HG03342 (cell line): ENCODE measurements around the gene CTNNAL1.
"Not testable (repeated sequence)": the region's sequence is repeated elsewhere in the genome, so short reads cannot be mapped to it uniquely, and the experiment has no call there.

ENCODE experiments used
- ATAC-seq: cut with Tn5 transposase; IDR thresholded peaks from one replicate; pipeline ENCODE4 v1.9.1; 2021; ENCODE audit warnings: mild to moderate bottlenecking, moderate library complexity; ENCODE audit not compliant: unreplicated experiment

CTNNAL1 gene, protein sequence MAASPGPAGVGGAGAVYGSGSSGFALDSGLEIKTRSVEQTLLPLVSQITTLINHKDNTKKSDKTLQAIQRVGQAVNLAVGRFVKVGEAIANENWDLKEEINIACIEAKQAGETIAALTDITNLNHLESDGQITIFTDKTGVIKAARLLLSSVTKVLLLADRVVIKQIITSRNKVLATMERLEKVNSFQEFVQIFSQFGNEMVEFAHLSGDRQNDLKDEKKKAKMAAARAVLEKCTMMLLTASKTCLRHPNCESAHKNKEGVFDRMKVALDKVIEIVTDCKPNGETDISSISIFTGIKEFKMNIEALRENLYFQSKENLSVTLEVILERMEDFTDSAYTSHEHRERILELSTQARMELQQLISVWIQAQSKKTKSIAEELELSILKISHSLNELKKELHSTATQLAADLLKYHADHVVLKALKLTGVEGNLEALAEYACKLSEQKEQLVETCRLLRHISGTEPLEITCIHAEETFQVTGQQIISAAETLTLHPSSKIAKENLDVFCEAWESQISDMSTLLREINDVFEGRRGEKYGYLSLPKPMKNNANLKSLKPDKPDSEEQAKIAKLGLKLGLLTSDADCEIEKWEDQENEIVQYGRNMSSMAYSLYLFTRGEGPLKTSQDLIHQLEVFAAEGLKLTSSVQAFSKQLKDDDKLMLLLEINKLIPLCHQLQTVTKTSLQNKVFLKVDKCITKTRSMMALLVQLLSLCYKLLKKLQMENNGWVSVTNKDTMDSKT

DNA sequence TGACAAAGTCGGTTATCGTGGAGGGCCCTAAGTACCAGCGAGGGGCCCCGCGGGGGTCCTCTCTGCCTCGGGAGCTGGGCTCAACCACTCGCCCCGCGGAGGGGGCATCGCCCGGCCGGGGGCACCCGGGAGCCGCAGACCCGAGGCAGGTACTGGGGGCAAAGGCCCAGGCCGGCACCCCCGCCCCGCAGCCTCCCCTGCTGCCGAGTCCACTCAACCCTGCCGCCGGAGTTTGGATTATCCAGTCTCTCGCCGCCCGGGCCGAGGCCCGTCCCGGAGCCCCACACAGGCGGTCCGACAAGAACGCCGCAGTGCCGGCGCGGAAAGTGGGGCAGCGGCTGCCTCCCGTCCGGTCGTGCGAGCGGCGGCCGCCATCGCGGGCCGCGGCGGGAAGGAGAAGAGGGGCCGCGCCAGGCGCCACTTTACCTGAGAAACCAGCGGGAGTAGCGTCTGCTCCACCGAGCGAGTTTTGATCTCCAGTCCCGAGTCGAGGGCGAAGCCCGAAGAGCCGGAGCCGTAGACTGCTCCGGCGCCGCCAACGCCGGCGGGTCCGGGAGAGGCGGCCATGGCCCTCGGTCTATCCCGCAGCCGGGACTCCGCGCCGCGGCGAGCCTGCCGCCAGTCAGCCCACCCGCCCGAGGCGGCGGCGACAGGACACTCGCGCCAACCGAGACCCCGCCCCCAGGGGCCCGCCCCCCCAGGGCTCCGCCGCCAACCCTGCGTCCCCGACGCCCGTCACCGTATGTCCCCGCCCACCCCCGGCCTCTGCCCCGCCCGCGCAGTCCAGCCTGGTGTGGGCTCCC lies at the start of gene CTNNAL1:
TSS of gene CTNNAL1 (minus strand) at position 624 of the 803 bp plus-strand sequence. CDS start at position 567, 57 bp downstream.
- ATAC-seq = peak; percentile 64

DNA sequence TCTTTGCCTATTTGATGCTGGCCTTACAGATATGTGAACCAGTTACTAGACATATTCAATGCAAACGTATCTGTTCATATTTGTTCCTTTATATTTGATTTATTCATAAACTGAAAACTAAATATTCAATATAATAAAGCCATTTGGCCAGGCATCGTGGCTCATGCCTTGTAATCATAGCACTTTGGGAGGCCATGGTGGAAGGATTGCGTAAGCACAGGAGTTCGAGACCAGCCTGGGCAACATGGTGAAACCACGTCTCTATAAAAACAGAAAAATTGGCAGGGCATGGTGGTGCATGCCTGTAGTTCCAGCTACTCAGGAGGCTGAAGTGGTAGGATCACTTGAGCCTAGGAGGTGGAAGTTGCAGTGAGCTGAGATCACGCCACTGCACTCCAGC lies 49.2 kb upstream of the CTNNAL1 start:
- no peak for ATAC-seq

- ATAC-seq = no peak
Observed at GRCh38 chr9:109060191-109060590, 46.9 kb upstream of the CTNNAL1 start.

GRCh38 chr9:109053121-109053520 lies 39.8 kb upstream of the CTNNAL1 start:
- ATAC-seq = not testable (repeated sequence)

DNA sequence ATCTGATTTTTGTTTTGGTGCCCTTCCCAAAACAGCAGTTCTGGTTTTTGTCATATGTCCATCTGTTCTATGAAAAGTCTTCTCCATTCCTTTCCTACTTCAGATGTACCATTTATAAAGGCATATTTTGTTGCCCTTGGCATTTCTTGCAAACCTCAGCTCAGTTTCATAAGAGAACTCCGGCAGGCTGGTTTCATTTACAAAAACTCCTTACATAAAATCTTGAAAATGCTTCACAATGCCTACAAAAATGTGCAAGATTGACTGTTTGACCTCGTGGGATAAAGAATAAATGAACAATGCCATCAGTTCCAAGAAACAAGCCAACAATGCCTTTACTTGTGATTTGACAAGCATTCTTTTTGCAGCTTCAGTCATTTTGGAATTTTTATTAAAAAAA lies 39.1 kb upstream of the CTNNAL1 start:
- no peak for ATAC-seq

DNA sequence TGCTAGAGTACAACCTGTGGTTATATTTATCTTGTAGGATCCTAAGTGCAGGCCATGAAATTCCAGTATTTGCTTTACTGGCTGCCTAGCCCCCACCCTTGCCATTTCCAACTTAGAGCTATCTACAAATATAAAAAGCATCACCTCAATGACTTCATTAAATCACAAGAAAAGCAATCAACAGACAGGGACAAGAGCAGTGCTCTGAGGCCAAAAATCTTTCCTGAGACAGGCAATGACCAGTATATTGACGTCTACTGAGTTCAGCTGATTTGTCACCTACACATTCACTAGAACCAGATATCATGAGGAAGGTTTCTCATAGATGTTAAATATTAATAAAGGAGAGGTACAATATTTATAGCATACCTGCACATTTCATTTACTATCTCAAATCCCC lies 38.4 kb upstream of the CTNNAL1 start:
- ATAC-seq = no peak

GRCh38 chr9:109050444-109050843 lies 37.1 kb upstream of the CTNNAL1 start:
- ATAC-seq = no peak

DNA sequence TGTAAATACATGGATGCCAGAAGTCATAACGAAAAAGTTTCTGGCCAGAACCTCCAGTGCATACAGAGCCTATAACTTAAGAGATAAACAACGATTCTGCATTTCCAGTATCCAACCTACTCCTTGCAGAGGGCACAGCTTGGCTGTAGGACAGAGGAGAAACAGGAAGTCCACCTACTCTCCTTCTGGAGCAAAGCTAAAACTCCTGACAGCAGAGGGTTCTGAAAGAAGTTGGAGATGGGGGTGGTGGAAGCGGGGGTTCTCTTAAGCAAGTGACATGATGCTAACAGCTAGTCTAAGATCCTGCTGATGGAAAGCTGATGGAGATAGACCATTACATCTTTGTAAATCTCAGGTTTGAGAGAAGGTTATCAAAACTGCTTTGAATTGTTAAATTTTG lies 35.5 kb upstream of the CTNNAL1 start:
- ATAC-seq = no peak

- ATAC-seq = no peak
Observed at GRCh38 chr9:109047259-109047658, 34.0 kb upstream of the CTNNAL1 start.

- ATAC-seq = no peak
Observed at GRCh38 chr9:109046346-109046745, 33.0 kb upstream of the CTNNAL1 start.

- ATAC-seq = no peak
Observed at GRCh38 chr9:109043578-109043977, 30.3 kb upstream of the CTNNAL1 start.

DNA sequence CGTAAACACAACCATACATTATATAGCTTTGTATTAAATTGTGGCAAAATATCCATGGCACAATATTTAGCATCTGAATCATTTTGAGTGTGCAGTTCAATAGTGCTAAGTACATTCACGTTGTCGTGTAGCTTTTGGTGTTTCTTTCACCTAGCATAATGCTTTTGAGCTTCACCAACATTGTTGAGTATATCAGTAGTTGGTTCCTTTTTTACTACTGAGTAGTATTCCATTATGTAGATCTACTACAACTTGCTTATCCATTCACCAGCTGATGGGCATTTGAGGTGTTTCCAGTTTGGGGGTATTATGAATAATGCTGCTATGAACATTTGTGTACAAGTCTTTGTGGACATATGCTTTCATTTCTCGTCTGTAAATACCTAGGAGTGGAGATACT lies 27.3 kb upstream of the CTNNAL1 start:
- ATAC-seq = no peak

- ATAC-seq = no peak
Observed at GRCh38 chr9:109039539-109039938, 26.2 kb upstream of the CTNNAL1 start.

- ATAC-seq = no peak
Observed at GRCh38 chr9:109037946-109038715, 24.8 kb upstream of the CTNNAL1 start.

- ATAC-seq = no peak
Observed at GRCh38 chr9:109036744-109037680, 23.7 kb upstream of the CTNNAL1 start.

GRCh38 chr9:109035684-109036423 lies 22.6 kb upstream of the CTNNAL1 start:
- ATAC-seq = no peak

DNA sequence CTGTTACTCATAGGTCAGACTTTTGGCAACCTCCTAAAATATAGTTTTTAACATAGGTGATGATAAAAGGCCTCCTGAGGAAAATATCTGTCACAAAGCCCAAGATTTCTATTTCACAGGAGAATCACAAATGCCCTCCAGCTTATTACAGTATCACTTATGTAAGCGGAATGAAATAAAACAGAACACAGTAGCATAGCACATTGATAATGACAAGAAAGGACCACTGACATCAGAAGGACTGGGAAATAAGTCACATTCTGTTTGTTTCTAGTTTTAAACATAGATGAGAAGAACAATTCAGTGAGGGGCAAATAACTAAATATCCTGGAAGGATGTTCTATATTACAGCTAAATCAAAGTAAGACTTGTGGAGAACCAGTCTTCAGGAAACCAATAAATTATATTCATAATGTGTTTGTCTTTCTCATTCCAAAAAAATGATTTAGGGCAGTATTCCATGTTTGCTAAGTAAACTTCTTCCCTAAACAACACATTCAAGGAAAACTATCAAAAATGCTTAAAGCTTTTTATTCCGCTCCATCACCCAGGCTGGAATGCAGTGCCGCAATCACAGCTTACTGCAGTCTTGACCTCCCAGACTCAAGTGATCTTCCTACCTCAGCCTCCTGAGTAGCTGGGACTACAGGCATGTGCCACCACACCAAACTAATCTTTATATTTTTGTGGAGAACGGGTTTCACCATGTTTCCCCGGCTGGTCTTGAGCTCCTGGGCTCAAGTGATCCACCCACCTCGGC lies 20.8 kb upstream of the CTNNAL1 start:
- no peak for ATAC-seq

DNA sequence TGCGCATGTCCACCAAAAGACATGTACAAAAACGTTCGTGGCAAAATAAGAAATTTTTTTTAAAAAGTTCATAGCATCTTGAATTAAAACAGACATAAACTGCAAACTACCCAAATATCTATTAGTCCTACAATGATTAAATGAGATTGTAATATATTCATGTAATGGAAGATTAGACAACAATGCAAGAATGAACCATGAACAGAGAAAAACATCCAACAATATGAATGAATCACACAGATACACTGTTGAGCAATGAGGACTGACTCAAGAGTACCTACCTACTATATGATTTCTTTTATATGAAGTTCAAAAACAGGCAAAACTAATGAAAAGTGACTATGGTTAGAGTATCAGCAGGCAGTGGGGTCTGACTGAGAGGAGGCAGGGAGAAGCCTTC lies 17.9 kb upstream of the CTNNAL1 start:
- no peak for ATAC-seq
